Embryonic facial prominence (tissue), 1 donor: ENCODE data around the gene IKZF2.
"Not testable (repeated sequence)": the region's sequence is repeated elsewhere in the genome, so short reads cannot be mapped to it uniquely, and the experiment has no call there.

ENCODE experiments used
- DNase-seq: peaks from one replicate; pipeline ENCODE4 v3.0.0-alpha.2; 2016; ENCODE audit errors: extremely low spot score

Gene IKZF2

DNA sequence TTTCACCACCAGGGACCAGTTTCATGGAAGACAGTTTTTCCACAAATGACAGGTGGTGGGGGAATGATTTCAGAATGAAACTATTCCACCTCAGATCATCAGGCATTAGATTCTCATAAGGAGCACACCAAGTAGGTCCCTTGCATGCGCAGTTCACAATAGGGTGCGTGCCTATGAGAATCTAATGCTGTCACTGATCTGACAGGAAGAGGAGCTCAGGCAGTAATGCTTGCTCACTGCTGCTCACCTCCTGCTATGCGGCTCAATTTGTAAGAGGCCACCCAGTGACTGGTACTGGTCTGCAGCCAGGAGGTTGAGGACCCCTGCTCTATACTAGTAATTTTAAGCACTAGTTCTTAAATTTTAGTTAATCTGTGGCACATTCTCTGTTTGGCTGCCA lies 107.8 kb downstream of the IKZF2 start:
- DNase-seq: no peak

DNA sequence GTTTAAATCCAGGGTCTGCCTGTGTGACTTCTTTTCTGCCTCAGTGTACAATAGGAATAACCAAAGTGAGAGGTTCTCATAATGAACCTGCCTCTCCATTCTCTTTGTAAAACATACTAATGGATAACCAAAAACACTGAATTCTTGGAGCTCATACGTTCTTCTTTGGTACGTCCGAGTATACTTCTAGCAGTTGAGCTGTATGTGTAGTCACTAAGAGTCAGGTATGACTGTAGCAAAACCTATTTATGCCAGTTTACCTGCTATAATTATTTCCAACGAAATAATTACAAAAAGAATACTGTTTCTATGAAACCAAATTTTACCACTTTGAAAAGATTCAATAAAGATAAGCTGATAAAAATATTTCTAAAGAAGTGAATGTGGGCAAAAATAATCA lies 109.2 kb downstream of the IKZF2 start:
- no peak for DNase-seq

DNA sequence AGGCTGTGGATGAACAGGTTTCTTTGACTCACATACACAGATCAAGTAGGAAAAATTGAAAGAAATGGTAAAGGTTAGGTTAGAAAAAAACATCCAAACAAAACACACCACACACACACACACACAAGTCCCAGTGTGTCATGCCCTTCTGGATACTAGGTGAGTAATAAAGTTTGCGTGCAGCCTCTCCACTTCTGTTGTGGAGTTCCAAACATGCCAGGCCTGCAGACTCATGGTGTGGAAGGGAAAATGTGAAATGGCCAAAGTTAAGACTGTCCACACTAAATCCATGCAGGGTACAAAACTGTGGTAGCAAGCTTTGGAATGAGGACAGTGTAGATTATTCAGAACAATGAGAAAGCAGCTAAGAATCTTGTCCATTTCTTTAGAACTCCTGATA lies 114.6 kb downstream of the IKZF2 start:
- no peak for DNase-seq

DNA sequence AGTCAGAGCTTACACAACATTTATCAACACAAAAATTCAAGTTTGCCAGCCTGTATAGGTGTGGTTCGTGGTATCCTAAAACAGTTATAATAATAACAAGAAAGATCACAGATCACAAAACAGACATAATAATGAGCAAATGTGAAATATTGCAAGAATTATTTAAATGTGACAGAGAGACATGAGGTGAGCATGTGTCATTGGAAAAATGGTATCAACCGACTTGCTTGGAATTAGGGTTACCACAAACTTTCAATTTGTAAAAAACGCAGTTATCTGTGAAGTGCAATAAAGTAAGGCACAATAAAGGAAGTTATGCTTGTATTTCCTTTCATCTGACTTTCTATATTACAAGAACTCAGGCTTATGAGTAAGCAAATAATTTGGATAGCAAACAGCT lies 116.8 kb downstream of the IKZF2 start:
- no peak for DNase-seq

DNA sequence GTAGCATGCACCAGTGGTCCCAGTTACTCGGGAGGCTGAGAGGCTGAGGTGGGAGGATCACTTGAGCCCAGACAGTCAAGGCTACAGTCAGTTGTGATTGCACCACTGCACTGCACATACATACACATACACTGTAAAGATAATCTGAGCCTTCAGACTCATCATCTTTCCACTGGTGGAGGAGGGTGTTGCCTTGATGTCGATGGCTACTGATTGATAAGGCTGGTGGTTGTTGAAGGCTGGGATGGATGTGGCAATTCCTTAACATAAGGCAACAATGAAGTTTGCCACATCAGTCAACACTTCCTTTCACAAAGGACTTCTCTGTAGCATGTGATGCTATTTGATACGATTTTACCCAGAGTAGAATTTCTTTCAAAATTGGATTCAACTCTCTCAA lies 118.8 kb downstream of the IKZF2 start:
- no peak for DNase-seq

DNA sequence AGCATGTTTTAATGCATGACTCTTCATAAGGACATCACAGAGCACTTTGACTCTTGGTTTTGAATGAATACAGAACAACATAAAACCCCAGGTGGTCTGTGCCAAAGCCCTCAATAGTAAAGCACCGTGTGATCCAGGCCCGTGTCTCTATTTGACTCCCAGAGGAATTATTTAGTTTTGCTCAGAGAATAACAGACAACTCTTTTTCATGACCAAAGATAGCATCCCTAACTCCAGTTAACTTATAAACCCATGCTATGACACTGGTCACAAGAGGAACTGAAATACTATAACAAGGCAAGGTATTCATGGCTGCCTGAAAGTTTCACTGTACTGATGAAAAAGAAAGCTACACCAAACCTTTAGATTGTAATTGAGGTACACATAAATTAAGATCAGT lies 128.4 kb downstream of the IKZF2 start:
- no peak for DNase-seq

DNA sequence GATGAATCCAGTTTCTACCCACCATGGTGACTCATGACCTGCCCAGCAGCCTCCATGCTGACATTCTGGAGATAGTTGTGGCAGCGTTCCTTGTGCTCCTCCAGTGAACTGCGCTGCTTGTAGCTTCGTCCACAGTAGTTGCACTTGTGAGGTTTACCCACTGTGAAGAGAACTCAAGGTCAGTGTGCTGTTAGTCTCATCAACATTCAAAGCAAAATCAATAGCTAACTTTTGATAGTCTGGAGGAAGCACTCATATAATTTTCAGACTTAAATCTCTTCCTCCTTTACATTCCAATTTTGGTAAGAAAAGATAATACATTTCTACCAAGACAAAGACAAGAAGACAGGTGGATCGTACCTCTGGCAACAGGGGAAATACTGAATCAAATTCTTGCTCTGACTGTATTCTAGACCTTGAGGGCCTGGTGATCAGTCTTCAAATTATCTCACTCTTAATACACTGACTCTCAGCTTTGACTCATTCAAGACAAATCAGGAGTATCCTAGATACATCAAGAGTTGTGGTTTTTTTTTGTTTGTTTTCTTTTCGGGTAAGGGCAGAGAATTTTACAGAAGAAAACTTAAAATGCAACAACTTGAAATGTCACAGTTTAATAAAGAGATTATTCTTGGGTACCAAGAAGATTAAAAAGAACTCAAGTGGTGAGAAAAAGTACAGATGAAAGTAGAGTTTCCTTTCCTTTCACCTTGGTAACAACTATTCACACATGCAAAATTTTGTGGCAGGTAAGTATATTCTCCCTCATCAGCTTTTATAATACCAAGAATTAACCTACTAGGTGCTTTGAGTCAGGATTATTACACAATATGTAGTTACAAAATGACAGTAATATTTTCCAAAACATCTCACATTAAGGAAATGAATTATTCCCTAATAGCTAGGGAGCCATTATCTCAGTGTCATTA lies 129.2 kb downstream of the IKZF2 start:
- DNase-seq: no peak

DNA sequence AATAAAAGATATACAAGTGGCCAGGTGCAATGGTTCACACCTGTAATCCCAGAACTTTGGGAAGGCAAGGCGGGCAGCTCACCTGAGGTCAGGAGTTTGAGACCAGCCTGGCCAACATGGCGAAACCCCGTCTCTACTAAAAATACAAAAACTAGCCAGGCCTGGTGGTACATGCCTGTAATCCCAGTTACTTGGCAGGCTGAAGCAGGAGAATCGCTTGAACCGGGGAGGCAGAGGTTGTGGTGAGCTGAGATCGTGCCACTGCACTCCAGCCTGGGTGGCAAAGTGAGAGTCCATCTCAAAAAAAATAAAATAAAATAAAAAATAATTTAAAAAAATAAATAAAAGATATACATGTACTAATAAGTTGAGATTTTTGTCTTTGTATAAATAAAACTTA lies 130.5 kb downstream of the IKZF2 start:
- DNase-seq: not testable (repeated sequence)

DNA sequence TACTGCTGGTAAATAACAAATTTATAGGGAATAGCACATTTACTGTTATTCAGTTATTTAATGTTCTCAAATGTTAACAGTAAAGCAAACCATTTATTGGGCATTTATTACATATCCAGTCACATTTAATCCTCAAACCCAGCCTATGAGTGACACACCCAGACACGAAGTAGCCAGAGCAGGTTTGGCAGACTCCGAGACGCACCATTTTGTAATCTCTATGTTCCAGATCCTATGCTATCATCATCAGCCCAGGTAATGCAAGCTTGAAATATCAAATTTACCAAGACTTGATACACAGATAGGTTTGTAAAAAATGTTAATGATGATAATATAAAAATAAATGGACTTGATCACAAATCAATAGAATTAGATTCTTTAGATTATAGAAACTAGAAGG lies 131.1 kb downstream of the IKZF2 start:
- DNase-seq: no peak

DNA sequence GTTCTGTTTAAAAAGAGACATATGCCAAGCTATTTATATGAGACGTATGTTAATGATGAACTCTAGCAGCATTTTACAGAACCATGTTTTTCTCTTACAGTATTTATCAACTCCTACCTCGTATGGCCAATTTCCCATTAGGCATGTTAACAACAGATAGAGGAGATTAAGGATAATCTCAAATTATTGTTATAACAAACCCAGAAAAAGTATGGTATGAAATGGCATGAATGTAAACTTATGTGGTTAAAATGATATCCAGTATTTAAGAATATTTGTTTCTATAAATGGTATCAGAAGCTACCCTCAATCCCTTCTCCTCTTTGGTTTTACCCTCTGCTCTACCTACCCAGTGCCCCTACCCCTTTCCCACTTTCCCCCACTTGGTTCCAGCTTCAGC lies 132.0 kb downstream of the IKZF2 start:
- no peak for DNase-seq

DNA sequence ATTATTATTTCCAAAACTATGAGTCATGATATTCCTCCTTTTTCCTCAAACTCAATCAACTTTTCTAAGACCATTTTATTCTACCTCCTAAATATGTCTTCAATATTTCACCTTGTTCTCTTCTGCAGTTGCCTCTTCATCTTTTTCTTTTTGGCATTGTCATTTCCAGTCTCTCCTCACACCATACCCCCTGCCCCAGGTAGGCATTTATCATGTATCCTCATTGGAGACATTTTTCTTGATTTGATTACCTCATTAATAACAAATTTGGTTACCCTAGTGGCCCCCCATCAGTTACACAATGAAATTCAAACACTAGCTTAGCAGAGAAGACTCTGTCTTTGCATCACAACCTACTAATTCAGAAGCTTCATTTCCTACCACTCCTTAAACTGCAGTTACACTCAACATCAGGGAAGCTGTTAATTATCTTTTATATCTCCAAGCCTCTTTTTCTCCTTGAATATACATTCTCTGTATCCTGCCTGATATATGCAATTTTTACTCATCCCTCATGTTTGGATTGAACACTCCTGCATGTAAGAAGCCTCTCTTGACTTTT lies 133.0 kb downstream of the IKZF2 start:
- DNase-seq: no peak

DNA sequence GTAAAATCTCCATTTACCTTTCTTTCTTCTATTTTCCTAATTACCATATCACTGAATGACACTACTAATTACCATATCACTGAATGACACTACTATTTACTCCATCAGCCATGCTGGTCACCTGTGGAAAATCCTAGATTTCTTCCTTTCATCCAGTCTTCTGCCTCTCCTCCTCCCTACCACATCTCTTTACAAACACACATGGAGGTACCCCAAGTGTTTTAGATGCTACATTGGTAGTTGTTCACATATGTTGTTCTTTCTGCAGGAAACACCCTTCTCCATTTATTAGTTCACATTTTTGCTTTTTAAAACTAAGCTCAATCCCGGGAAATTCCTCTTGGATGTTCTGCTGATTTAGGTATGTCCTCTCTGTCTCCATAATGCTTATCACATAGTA lies 134.0 kb downstream of the IKZF2 start:
- DNase-seq: no peak

DNA sequence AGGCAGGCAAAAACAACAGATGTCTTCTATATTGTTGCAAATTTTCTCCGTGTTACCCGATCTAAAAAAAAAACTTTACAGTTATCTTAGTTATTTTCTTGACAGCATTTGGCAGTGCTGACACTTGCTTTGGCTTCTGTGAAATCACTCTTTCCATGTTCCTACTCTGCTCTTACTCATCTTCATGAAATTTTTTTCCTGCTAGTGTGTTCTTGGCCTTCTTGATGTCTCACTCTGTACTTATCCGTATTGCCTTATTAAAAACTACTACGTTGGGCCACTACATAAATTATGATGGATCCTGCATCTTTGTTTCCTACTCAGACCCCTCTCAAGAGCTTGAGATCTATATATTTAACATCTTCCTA lies 134.4 kb downstream of the IKZF2 start:
- no peak for DNase-seq

DNA sequence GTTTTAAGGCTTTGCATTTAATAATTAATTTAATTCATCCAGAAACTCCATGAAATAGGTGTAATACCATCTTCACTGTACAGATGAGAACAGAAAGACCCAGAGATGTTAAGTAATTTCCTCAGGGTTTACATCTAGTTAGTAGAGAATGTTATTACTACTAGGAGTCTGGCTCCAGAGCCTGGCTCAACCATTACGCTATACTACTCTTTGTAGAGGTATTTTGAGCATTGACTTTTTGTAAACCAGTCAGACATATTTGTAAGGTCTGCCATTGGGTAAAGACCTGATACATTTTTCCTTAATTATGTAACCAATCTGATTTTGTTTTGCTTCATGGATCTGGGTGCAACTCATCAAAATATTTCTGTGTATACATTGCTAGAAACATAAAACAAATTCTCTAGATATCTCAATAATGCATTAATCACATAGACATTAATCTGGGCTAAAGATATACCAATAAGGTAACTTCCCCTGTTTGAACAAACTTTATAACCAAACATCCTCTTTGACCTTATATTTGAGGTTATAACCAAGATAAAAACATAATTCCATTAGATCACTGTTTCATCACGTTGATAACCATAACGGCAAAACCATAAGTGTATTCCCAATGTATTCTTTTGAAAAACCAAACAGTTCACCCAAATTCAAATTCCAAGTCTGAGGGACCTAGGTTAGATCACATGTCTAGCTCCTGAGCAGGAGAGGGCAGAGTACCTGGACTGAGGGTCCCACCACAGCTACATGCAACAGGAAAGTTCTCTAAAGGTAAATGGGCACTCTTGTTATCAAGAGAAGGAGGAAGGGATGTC lies 135.0 kb downstream of the IKZF2 start:
- no peak for DNase-seq

DNA sequence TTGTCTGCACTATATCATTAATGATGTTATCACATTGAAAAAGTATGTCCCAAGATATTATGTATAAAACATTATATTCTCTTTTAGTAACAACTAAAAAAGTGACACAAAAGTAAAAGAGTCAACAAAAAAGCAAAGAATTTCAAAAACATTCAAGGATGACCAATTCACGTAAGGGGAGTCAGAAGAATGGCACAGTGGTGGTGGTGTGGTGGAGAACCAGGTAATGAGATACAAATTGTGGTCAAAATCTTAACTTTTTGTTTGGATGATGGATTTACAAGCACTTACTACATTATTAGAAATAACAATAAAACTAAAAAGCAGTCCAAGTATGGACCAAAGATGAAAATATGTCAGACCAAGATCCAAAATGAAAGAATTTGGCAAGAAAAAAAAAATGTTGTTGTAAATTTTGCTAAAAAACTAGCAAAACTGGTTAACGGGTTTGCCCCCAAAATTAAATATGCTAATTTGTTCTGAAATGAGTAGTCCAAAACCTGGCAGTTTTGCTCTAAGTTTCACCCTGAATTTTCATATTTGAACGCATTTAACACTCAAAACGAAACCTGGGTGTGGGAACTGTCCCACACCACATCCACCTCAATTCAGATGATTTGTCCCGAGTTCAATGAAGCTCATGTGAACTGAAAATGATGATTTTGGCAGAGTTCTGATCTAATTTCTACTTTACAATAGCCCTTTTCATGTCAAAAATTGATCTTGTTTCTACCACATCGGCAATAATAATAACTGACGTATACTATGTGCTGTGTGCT lies 135.8 kb downstream of the IKZF2 start:
- DNase-seq: no peak

DNA sequence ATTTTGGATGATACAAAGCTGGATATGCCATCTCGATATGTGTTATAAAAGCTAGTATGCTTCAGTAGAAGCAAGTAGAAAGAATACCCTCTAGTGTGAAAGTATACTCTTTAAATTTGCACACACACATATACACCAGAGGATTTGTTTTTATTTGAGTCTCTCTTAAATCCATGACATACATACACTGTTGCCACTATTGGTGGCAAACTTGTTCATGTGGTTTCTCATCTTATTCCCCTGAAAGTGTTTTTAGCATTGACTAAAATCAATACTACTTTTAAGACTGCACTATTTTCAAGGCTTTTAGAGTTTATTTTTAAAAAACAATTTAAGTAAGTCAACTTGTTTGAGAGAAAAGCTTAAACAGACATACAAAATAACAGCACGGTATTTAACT lies 137.4 kb downstream of the IKZF2 start:
- no peak for DNase-seq

DNA sequence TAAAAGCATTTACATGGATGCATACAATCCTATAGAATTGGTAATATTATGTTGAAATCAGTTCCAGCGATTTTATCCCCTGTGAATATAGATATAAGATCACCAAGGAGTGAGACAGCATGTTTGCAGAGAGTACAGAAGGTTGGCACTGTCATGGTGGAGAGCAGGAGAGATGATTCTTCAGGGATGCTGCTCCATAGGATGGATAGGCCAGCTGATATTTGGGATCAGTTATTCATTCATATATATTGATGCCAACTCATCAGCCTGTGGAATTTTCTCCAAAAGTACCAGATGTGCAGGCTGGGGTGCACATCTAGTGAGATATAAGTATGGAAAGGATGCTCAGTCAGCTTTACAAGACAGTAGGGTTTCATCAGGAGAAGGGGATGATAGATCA lies 139.9 kb downstream of the IKZF2 start:
- DNase-seq: no peak

DNA sequence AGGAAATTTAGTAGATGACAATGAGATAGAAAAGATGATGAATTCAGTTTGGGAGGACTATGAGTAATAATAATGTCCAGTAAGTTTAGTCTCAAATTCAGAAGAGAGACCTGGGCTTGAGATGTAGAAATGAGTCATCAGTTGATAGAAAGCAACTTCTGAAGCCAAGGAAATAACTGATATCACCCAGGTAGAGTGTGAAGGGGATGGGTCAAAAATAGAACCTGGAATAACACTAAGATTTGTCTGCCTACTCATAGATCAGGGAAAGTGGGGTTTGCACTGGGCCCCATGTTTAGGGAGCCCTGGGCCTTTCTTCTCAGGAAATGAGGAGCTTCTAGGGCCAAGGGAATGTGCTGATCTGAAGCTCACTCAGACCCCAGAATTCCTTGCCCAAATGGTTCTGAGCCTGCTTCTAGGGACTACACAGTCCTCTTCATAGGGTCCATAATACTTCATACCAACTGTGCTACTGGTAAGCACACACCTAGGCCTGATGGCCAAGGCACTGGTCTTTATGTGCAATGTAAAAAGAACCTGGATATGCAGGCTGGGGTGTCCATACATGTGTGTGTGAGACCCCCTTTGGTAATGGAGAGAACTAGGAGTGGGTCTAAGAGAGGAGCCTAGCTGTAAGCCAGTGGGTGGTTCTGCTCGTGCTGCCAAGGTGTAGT lies 141.2 kb downstream of the IKZF2 start:
- DNase-seq: no peak

DNA sequence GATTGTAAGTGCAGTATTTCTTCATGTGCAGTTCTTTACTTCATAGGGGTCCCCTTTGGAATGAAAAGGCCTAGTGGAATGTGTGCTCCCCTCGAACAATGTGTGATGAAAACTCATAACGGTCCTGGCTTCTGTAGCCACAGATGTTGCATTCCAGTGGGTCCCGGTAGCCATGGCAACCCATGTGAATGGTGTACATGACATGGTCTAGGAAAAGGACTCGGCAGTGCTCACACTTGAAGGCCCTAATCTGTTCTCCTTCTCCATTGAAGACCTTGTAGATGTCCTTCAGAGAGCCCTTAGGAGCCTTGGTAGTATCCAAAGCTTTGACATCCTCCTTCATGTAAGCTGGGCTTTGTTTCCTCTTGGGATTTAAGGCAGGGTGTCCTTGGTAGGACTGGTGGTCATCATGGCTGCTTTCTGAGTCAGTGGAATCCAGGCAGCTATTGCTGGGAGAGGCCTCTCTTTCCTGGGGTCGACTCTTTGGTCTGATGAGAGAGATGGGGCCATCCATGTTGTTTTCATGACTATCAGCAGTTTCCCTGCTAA lies 144.0 kb downstream of the IKZF2 start:
- DNase-seq: no peak

DNA sequence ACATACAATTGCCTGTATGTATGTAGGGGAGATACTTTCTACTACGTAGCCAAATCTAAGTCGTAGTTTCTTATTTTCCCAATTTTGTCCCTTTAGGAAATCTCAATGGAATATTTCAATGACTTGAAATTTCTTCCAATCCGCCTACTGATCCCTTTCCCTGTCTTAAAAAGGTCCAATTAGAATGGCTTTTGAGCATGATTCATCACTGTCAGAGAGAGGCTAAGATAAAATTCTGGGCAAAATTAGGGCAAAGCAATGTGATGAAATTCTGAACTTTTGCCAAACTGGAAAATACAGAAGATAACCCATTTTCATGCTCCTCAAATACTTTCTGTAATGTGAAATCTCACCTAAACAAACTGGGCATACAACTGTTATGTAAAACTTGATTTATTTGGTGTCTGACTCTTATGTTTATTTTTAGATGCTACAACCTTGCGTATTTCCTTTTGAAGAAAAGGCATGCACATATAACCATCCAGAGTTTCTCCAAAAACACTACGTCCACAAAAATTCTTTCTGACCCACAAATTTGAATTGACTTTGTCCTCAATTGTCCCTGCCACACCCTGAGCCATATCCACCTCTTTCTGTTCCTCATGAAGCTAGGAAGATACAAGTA lies 147.1 kb downstream of the IKZF2 start:
- no peak for DNase-seq

DNA sequence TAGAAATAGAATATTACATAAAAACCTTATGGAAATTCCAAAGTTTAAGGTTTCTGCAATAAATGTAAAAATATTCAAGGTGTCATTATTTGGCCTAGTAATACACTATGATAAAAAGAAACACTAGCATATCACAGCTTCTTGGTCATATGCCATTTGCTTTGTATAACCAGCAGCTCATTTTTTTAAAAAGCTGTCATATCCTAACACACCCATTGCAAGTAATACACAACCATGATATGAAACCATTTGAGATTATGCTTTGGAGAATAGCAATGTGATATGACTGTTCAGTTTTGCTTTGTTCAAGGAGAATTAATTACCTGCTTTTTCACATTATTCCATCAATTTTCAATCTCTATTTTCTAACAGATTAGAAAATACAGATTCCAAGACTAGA lies 149.0 kb downstream of the IKZF2 start:
- no peak for DNase-seq
